Measurements from ENCODE around the gene STX1A.

DNA sequence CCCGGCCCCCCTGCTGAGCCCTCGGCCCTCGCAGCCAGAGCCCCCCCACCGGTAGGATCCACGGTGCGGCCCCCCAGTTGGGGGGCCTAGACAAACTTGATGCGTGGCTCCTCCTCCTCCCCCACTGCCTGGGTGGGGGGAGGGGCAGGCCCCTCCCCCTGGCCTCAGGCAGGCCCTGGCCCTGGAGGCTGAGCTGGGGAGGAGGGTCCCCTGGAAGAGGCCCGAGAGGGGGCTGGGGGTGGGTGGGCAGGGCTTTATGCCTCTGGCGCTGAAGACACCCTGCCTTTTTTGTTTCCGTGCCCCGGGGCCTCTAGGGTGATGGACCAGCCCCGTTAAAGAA is 48.2 kb downstream of the STX1A start:
- no peak for TF ChIP-seq ZFP41 (tag by site-specific recombination; IDR thresholded peaks at IDR 0.05; ENCODE audit: borderline replicate concordance)
- TF ChIP-seq ZNF155 (tag by site-specific recombination; IDR thresholded peaks at IDR 0.05) = no peak
- TF ChIP-seq EGR2 (tag by site-specific recombination; IDR thresholded peaks at IDR 0.05; ENCODE audit: low read depth) = no peak
- TF ChIP-seq ZNF121 (tag by site-specific recombination; IDR thresholded peaks at IDR 0.05) = no peak
- no peak for TF ChIP-seq ZNF544 (tag by site-specific recombination; IDR thresholded peaks at IDR 0.05)
- TF ChIP-seq, protein P1, sequence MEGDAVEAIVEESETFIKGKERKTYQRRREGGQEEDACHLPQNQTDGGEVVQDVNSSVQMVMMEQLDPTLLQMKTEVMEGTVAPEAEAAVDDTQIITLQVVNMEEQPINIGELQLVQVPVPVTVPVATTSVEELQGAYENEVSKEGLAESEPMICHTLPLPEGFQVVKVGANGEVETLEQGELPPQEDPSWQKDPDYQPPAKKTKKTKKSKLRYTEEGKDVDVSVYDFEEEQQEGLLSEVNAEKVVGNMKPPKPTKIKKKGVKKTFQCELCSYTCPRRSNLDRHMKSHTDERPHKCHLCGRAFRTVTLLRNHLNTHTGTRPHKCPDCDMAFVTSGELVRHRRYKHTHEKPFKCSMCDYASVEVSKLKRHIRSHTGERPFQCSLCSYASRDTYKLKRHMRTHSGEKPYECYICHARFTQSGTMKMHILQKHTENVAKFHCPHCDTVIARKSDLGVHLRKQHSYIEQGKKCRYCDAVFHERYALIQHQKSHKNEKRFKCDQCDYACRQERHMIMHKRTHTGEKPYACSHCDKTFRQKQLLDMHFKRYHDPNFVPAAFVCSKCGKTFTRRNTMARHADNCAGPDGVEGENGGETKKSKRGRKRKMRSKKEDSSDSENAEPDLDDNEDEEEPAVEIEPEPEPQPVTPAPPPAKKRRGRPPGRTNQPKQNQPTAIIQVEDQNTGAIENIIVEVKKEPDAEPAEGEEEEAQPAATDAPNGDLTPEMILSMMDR (tag by site-specific recombination; IDR thresholded peaks at IDR 0.05) = no peak

Measured in HEK293 (cell line).